H9 (cell line): ENCODE data around the gene SNAI1. TPM values are rescaled to one million over a fixed set of nuclear protein-coding genes. Genes with fewer than 3 reads are reported as not detected.

Experiments used
- DNase-seq: peaks from one replicate; pipeline ENCODE4 v3.0.0-alpha.2; 2017
- H2AFZ ChIP-seq: one replicate; pipeline ENCODE4 v1.6.1; 2013; ENCODE audit warnings: mild to moderate bottlenecking, low read length, control low read depth, moderate library complexity
- H2AK5ac ChIP-seq: 2 replicates; pipeline ENCODE4 v1.6.1; 2013; ENCODE audit warnings: low read length, control low read depth, mixed read lengths; ENCODE audit not compliant: insufficient read length
- H2BK120ac ChIP-seq: one replicate; pipeline ENCODE4 v1.6.1; 2013; ENCODE audit warnings: low read depth, mild to moderate bottlenecking, low read length, control low read depth, inconsistent platforms; ENCODE audit not compliant: poor library complexity, severe bottlenecking
- H2BK12ac ChIP-seq: 2 replicates; pipeline ENCODE4 v1.6.1; 2013; ENCODE audit warnings: low read length, control low read depth, mixed read lengths, low read depth; ENCODE audit not compliant: insufficient read length
- H2BK15ac ChIP-seq: 2 replicates; pipeline ENCODE4 v1.6.1; 2013; ENCODE audit warnings: low read depth, low read length, control low read depth
- H2BK20ac ChIP-seq: one replicate; pipeline ENCODE4 v1.6.1; 2013; ENCODE audit warnings: low read depth, mild to moderate bottlenecking, low read length, control low read depth, inconsistent platforms; ENCODE audit not compliant: poor library complexity, severe bottlenecking
- H2BK5ac ChIP-seq: 2 replicates; pipeline ENCODE4 v1.6.1; 2013; ENCODE audit warnings: low read length, control low read depth, mixed read lengths; ENCODE audit not compliant: insufficient read length
- H3K14ac ChIP-seq: 2 replicates; pipeline ENCODE4 v1.6.1; 2013; ENCODE audit warnings: low read length, control low read depth; ENCODE audit not compliant: insufficient read depth
- H3K18ac ChIP-seq: 2 replicates; pipeline ENCODE4 v1.6.1; 2013; ENCODE audit warnings: low read depth, mild to moderate bottlenecking, mixed read lengths, low read length, control low read depth; ENCODE audit not compliant: insufficient read length
- H3K23ac ChIP-seq: 2 replicates; pipeline ENCODE4 v1.6.1; 2013; ENCODE audit warnings: low read length, control low read depth, mixed read lengths, low read depth; ENCODE audit not compliant: insufficient read length
- H3K23me2 ChIP-seq: 2 replicates; pipeline ENCODE4 v1.6.1; 2013; ENCODE audit warnings: low read depth, mild to moderate bottlenecking, mixed read lengths, low read length, control low read depth; ENCODE audit not compliant: insufficient read length, poor library complexity, severe bottlenecking
- H3K27ac ChIP-seq: 2 replicates; pipeline ENCODE4 v1.5.1; 2013; ENCODE audit warnings: low read length, control low read depth, mixed read lengths, low read depth; ENCODE audit not compliant: insufficient read length
- H3K27me3 ChIP-seq: 2 replicates; pipeline ENCODE4 v1.6.1; 2013; ENCODE audit warnings: low read length, control low read depth, inconsistent platforms; ENCODE audit not compliant: insufficient read depth
- H3K4ac ChIP-seq: 2 replicates; pipeline ENCODE4 v1.6.1; 2013; ENCODE audit warnings: low read depth, mild to moderate bottlenecking, control low read depth, inconsistent platforms, low read length, moderate library complexity
- H3K4me1 ChIP-seq: 2 replicates; pipeline ENCODE4 v1.6.1; 2013; ENCODE audit warnings: low read length, control low read depth, inconsistent platforms; ENCODE audit not compliant: insufficient read depth
- H3K4me2 ChIP-seq: 2 replicates; pipeline ENCODE4 v1.6.1; 2013; ENCODE audit warnings: low read length, control low read depth, mixed read lengths; ENCODE audit not compliant: insufficient read length, insufficient read depth
- H3K56ac ChIP-seq: 2 replicates; pipeline ENCODE4 v1.6.1; 2013; ENCODE audit warnings: low read depth, mild to moderate bottlenecking, mixed read lengths, low read length, control low read depth; ENCODE audit not compliant: insufficient read length
- H3K79me1 ChIP-seq: 2 replicates; pipeline ENCODE4 v1.6.1; 2013; ENCODE audit warnings: low read depth, mild to moderate bottlenecking, moderate library complexity, low read length, control low read depth, inconsistent platforms; ENCODE audit not compliant: insufficient read depth, poor library complexity, severe bottlenecking
- H3K79me2 ChIP-seq: 2 replicates; pipeline ENCODE4 v1.6.1; 2013; ENCODE audit warnings: low read length, control low read depth, inconsistent platforms; ENCODE audit not compliant: insufficient read depth
- H3K9ac ChIP-seq: 2 replicates; pipeline ENCODE4 v1.6.1; 2013; ENCODE audit warnings: low read length, control low read depth, mixed read lengths; ENCODE audit not compliant: insufficient read length; ENCODE audit errors: extremely low read depth
- H3K9me3 ChIP-seq: one replicate; pipeline ENCODE4 v1.6.1; 2013; ENCODE audit warnings: low read depth, low read length, inconsistent platforms; ENCODE audit not compliant: control insufficient read depth
- H3T11ph ChIP-seq: one replicate; pipeline ENCODE4 v1.6.1; 2013; ENCODE audit warnings: mild to moderate bottlenecking, low read length, control low read depth, inconsistent platforms
- H4K20me1 ChIP-seq: one replicate; pipeline ENCODE4 v1.6.1; 2013; ENCODE audit not compliant: control insufficient read depth, insufficient read length, insufficient read depth
- H4K5ac ChIP-seq: 2 replicates; pipeline ENCODE4 v1.6.1; 2013; ENCODE audit warnings: low read depth, mild to moderate bottlenecking, mixed read lengths, low read length, control low read depth; ENCODE audit not compliant: insufficient read length
- H4K8ac ChIP-seq: replicated peaks from 2 replicates; pipeline ENCODE4 v1.6.1; 2013; ENCODE audit warnings: low read length, control low read depth, mixed read lengths, low read depth; ENCODE audit not compliant: insufficient read length
- H4K91ac ChIP-seq: 2 replicates; pipeline ENCODE4 v1.6.1; 2013; ENCODE audit warnings: low read depth, mild to moderate bottlenecking, moderate library complexity, mixed read lengths, low read length, control low read depth; ENCODE audit not compliant: insufficient read length
- H3K27ac Mint-ChIP-seq, 3 experiments: 2 replicates in 2 of 3; 3 replicates in 1 of 3; pipeline ENCODE4 v1.8.0; 2020 to 2021; ENCODE audit warnings: mixed read lengths in 3 of 3, mild to moderate bottlenecking in 1 of 3, moderate library complexity in 1 of 3
- H3K27me3 Mint-ChIP-seq: 2 replicates; pipeline ENCODE4 v1.8.0; 2021; ENCODE audit warnings: low read depth, mild to moderate bottlenecking, moderate library complexity, mixed read lengths
- H3K36me3 Mint-ChIP-seq, 3 experiments: 2 replicates in 2 of 3; 3 replicates in 1 of 3; pipeline ENCODE4 v1.8.0; 2020 to 2021; ENCODE audit warnings: low read depth in 3 of 3, mixed read lengths in 3 of 3; ENCODE audit not compliant: insufficient read depth in 1 of 3
- H3K4me1 Mint-ChIP-seq, 2 experiments: 2 replicates each; pipeline ENCODE4 v1.8.0; 2020; ENCODE audit warnings: mixed read lengths in 2 of 2
- H3K4me3 Mint-ChIP-seq, 2 experiments: 2 replicates in 1 of 2; 3 replicates in 1 of 2; pipeline ENCODE4 v1.8.0; 2020 to 2021; ENCODE audit warnings: mild to moderate bottlenecking in 2 of 2, mixed read lengths in 2 of 2, moderate library complexity in 1 of 2
- H3K9me3 Mint-ChIP-seq, 2 experiments: 2 replicates in 1 of 2; 3 replicates in 1 of 2; pipeline ENCODE4 v1.8.0; 2020; ENCODE audit warnings: mild to moderate bottlenecking in 2 of 2, mixed read lengths in 2 of 2, moderate library complexity in 1 of 2
- CTCF ChIP-seq: fragments of 200-600 bp; sonication (generic); conservative IDR thresholded peaks from 3 replicates; pipeline ENCODE4 v1.8.0; 2021; ENCODE audit warnings: antibody characterized with exemption, mild to moderate bottlenecking
- WGBS: extraction: QIAGEN DNeasy Blood & Tissue Kit; methylation state at CpG from one replicate; pipeline ENCODE4 v1.1.7; 2013; ENCODE audit warnings: missing lambda C conversion rate, low lambda C conversion rate, mixed read lengths; ENCODE audit not compliant: insufficient read length; ENCODE audit errors: extremely low coverage; 5-methylcytosine and 5-hydroxymethylcytosine counted together
- total RNA-seq: library from RNA; stranded (reverse); gene quantifications from 2 replicates; pipeline ENCODE4 v1.2.1, GENCODE V29; 2021

SNAI1 gene
- total RNA-seq, 1 experiment from 2014 or later, result 7.0 TPM

GRCh38 chr20:50026746-50027575, 44.2 kb downstream of the SNAI1 start:
- Histone ChIP-seq H4K8ac (no peak overlapping the region), H2BK120ac (no peak overlapping the region), H3K4ac (no peak overlapping the region), H3K14ac (no peak overlapping the region; the same call in 1 of the 2 replicates), H4K5ac (no peak overlapping the region), H2BK15ac (no peak overlapping the region), H3K79me1 (no peaks in the 10 kb centered on the region), H3K18ac (no peak overlapping the region), H3K9ac (no peak overlapping the region), H3K9me3 (no peaks in the 10 kb centered on the region), H3K27ac (no peak overlapping the region), H3K23me2 (no peaks in the 10 kb centered on the region), H3T11ph (no peak overlapping the region), H2BK5ac (no peak overlapping the region), H2AK5ac (no peak overlapping the region), H2AFZ (no peak overlapping the region), H2BK12ac (no peak overlapping the region), H3K23ac (no peak overlapping the region), H3K4me2 (no peak overlapping the region), H3K56ac (no peak overlapping the region), H2BK20ac (no peak overlapping the region), H4K20me1 (no peaks in the 10 kb centered on the region), H3K27me3 (no peaks in the 10 kb centered on the region), H3K79me2 (no peaks in the 10 kb centered on the region), H3K4me1 (no peaks in the 10 kb centered on the region), H4K91ac (no peak overlapping the region)
- TF ChIP-seq CTCF, result no peak
- WGBS, result no CpG with 5 or more reads among the region's 7 CpGs
- Mint-ChIP-seq H3K4me1 (peaks cover 4 to 13% of the 10 kb centered on the region in 2 experiments; a peak in 3 of 4 replicates), H3K9me3 (no peaks in the 10 kb centered on the region; a peak in 1 of 5 replicates), H3K27ac (no peak overlapping the region), H3K4me3 (no peak overlapping the region), H3K36me3 (no peaks in the 10 kb centered on the region), H3K27me3 (peaks cover 2% of the 10 kb centered on the region)
- DNase-seq, result no peak
